HL-60/S4 treated with retinoic acid at 250 ng/mL for 4 days and 3 days (cell line): Measurements from ENCODE around the gene XPNPEP2.
"Not testable (repeated sequence)": the region's sequence is repeated elsewhere in the genome, so short reads cannot be mapped to it uniquely, and the experiment has no call there.

Experiments
- in situ Hi-C: fragments of 300-500 bp; cut with MboI; formaldehyde crosslinking; loops from 2 replicates; pipeline ENCODE4 v1.7.0; 2022; ENCODE audit warnings: low sequenced_read_pairs

Gene XPNPEP2

GRCh38 chrX:129719268-129719667, 19.5 kb upstream of the XPNPEP2 start:
- in situ Hi-C loops: no loop called here

- in situ Hi-C loops: no loop called here
Observed at GRCh38 chrX:129719931-129720530, 18.7 kb upstream of the XPNPEP2 start.

- in situ Hi-C loops: no loop called here
Observed at GRCh38 chrX:129720741-129721140, 18.0 kb upstream of the XPNPEP2 start.

DNA sequence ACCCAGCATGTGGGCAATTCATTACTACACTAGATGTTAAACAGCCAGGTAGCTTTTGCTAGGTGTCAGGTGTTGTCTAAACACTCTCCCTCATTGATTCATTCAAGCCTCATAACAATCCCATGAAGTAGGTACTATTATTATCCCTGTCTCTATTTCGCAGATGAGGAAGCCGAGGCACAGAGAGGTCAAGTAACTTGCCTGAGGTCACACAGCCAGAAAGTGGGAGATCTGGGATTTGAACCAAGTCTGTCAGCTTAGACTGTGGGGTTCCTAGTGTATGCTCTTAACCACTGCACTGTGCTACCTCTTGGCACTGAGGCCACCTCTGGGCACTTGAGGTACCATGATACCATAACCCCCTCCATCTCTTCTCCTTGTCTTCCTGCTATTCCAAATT, 17.4 kb upstream of the XPNPEP2 start:
- in situ Hi-C loops: no loop called here

GRCh38 chrX:129721870-129722269, 16.9 kb upstream of the XPNPEP2 start:
- in situ Hi-C loops: no loop called here

DNA sequence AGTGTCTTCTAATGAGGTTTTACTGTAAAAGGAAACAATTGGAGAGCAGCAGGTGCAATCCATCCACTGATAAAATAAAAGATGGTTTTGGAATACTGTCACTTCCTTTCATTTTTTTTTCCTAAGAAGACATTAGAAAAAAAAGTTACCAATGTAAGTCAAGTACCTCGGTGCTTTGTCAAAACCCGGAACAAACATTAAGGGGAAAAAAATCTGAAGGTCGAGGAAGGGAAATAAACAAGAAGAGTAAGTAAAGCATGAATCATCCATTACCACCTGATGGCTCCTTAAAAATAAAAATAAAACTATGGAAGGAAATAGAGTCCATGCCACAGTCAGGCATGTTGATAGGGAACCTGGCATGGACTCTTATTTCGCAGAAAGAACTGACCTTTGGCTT, 15.3 kb upstream of the XPNPEP2 start:
- in situ Hi-C loops: no loop called here

- in situ Hi-C loops: no loop called here
Observed at GRCh38 chrX:129724754-129725153, 14.0 kb upstream of the XPNPEP2 start.

GRCh38 chrX:129726307-129727111, 12.3 kb upstream of the XPNPEP2 start:
- in situ Hi-C loops: no loop called here

DNA sequence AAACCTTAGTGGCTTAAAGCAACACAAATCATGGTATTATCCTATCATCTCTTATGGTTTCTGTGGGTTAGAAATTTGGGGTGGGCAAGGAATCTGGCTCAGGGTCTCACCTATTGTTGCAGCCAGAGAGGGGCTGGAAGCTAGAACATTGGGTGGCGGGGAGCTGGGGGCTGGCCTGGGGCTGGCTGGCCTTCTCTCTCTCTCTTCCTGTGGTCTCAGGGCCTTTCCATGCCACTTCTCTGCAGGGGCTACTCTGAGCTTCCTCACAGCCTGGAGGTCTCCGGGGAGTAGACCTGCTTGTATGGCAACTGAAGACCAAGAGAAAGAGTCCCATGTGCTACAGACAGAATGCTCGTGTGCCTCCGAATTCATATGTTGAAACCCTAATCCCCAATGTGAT, 10.7 kb upstream of the XPNPEP2 start:
- in situ Hi-C loops: no loop called here

- in situ Hi-C loops: no loop called here
Observed at GRCh38 chrX:129731228-129731627, 7.6 kb upstream of the XPNPEP2 start.

- in situ Hi-C loops: no loop called here
Observed at GRCh38 chrX:129732857-129733256, 5.9 kb upstream of the XPNPEP2 start.

DNA sequence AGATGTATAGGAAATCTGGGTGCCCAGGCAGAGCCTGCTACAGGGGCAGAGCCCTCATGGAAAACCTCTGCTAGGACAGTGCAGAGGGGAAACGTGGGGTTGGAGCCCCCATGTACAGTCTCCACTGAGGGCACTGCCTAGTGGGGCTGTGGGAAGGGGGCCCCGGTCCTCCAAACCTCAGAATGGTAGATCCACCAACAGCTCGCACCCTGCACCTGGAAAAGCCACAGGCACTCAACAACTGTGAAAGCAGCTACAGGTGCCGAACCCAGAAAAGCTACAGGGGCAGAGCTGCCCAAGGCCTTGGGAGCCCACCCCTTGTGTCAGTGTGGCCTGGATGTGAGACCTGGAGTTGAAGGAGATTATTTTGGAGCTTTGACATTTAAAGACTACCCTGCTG, 5.4 kb upstream of the XPNPEP2 start:
- in situ Hi-C loops: no loop called here

- in situ Hi-C loops: no loop called here
Observed at GRCh38 chrX:129736491-129736890, 2.3 kb upstream of the XPNPEP2 start.

GRCh38 chrX:129737916-129738315, 863 bp upstream of the XPNPEP2 start:
- in situ Hi-C loops: no loop called here

- in situ Hi-C loops: no loop called here
Observed at GRCh38 chrX:129739578-129739977, 799 bp downstream of the XPNPEP2 start.

DNA sequence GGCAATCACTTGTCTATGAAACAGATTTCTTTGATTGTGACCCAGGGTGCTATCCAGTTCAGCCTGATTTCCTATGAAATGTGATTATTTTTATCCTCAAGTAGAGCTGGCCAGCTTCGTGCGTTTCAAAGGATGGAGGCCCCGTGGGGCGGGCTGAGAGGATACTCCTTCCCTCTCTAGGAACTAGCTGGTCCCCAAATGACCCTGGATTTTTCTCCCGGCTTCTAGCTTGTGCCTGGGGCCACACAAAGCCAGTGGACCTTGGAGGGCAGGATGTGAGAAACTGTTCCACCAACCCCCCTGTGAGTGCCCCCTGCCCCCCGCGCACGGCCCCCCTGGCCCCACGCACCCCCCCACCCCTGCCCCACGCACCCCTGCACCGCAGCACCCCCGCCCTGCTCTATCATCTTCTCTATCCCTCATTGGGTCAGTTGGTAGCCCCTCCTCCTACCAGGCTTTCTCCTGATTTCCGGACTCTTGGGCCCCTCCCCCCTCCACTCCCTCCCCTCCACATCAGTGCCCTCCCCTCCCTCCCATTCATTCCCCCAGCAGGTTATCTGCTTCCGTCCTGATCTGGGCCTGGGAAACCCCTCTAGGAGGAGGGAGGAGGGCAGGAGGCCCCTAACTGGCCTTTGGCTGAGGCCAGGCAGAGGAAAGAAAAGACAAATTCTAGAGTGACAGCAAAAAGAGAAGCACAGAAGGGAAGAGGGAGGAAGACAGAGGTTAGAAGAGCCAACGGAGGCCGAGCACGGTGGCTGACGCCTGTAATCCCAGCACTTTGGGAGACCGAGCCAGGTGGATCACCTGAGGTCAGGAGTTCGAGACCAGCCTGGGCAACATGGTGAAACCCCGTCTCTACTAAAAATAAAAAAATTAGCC, 3.3 kb downstream of the XPNPEP2 start:
- in situ Hi-C loops: no loop called here

GRCh38 chrX:129742759-129743152, 4.0 kb downstream of the XPNPEP2 start:
- in situ Hi-C loops: not testable (repeated sequence)

DNA sequence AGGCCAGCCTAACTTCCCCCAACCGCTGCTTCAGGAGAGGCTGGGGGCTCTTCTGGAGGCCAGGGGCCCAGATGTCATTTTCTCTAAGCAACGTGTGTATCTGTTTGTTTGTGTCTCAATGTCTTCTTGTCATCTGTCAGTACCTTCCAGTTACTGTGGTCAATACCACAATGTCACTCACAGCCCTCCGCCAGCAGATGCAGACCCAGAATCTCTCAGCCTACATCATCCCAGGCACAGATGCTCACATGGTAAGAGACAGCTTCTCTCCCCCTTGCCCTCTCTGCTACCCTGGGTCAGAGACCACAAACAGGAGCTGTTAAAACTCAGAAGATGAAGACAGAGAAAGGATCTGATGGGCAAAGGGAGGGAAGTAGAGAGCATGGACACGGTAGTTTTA, 5.0 kb downstream of the XPNPEP2 start:
- in situ Hi-C loops: no loop called here

- in situ Hi-C loops: no loop called here
Observed at GRCh38 chrX:129744861-129745321, 6.1 kb downstream of the XPNPEP2 start.

- in situ Hi-C loops: no loop called here
Observed at GRCh38 chrX:129746557-129747470, 8.0 kb downstream of the XPNPEP2 start.
